Activated naive CD4-positive, alpha-beta T cell treated with anti-CD3 and anti-CD28 coated beads, Interleukin-2, amount 50 U/mL, for 16 hours (primary cell): ENCODE measurements around the gene XPO5.
A peak's percentile ranks its signal among the peaks of the same experiment; 100 is the strongest.
"Not testable (repeated sequence)": the region's sequence is repeated elsewhere in the genome, so short reads cannot be mapped to it uniquely, and the experiment has no call there.

Source experiments
- DNase-seq: peaks from one replicate; pipeline ENCODE4 v3.0.0-alpha.2; 2020

Gene XPO5

DNA sequence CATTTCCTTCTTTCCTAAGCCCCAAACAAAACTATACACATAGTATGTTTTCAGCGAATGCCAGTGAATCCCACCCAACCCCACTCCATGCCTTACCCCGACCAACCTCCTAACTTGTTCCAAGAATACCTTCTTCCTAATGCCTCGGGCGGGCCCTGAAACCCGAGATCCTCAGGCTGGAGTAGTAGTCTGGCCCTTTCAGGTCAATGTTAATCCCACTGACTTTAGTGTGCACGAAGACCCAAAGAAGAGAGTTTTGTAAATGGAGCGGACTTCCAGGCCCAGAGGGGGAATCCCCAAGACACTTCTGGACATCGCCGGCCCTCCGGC is 59.5 kb downstream of the XPO5 start:
- DNase-seq: no peak

DNA sequence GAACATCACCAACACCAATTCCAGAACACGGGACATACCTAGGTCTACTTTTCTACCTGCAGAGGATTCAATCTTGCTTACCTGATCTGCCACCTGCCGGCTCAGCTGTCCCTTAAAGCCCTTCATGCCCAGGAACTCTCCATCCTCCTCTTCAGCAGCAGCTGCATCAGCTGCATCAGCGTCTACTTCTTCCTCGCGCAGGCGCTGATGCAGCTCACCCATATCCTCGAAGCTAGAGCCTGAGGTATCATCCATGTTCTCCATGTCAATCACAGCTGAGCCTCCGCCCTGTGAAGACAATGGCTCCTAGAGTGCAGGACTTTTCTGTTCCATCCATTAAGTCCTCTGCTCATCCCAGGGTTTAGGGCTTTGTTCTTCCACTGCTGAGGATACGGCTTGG is 60.0 kb downstream of the XPO5 start:
- no peak for DNase-seq

DNA sequence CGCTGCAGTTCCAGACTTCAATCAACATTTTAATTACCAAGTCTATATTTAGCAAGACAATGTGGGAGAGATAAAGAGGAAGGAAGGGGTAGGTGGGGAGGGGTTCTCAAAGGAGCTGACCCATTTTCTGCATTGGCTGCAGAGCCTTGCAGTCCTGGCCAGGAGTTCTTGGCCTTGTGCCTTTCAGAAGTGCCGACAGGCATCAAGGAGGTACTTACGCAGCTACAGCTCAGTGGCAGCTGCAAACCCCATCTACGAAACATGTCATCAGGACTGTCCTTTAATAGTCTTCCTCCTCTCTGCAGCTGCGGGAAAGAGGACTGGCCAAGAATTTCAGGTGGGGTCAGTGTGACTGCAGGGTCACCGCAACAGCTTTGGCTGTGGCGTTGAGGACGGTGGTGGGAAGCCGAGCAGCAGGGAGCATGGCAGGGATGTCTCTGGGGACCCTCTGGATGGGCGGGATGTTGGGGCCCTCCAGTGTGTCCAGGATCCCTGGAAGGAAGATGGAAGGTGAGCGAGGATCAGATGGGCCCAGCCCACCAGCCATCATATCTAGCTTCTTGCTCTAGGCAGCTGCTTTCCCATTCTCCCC is 63.9 kb downstream of the XPO5 start:
- DNase-seq: no peak

DNA sequence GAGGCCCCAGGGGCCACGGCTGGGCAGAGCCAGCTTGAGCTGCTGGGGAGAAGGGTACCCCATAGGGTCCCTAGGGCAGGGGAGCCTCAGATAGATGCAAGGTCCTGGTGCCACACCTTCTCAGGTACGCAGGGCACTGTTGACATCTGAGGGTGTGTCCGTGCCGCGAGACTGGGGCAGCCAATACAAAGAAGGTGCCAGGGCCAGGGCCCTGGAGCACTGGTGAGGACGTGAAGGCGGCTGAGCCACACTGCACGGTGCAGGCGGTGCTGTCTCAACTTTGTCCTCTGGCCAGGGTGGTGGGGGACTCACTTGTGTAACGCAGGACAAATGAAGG is 65.0 kb downstream of the XPO5 start:
- DNase-seq: no peak

DNA sequence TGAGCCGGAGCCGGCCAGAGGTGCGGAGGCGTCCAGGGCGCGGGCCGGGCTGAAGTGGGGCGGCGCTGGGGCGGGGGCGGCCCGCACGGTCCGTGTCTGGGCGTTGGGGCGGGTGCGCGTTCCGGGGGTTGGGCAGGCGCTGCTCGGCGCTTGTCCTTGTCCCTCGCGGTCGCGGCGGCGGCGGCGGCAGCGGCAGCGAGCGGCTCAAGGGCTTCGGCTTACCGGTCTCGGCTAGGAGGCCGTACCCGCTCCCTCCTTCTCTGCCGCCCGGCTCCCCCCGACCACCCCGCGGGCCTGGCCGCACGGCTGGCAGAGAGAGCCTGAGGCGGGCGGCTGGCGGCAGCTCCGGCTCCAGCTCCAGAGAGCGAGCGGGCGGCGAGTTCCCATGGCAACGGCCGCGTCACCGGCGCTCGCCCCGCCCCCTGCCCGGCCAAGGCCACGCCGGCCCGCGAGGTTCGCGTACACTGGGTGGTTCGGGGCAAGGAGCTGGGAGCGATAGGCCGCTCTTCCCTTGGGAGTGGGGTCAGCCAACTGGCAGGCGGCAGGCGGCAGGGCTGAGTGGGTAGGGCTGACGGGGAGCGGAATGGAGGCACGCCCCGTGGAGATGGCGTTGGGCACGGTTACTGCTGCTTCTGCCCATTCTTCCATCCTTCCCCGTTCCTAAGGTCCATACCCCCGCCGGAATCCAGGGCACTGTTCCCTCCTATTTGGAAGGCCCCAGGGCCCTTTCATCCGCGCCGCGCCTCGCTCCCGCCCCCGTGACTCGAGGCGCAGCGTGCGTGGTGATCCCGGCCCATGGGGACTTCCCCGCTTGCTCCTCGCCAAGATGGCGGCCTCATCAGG is 65.6 kb downstream of the XPO5 start, which contains the start of gene LRRC73:
LRRC73 (minus strand) TSS at position 363 of the 843 bp plus-strand sequence. CDS start 561 bp downstream, outside the sequence.
- peak; percentile 76 for DNase-seq

DNA sequence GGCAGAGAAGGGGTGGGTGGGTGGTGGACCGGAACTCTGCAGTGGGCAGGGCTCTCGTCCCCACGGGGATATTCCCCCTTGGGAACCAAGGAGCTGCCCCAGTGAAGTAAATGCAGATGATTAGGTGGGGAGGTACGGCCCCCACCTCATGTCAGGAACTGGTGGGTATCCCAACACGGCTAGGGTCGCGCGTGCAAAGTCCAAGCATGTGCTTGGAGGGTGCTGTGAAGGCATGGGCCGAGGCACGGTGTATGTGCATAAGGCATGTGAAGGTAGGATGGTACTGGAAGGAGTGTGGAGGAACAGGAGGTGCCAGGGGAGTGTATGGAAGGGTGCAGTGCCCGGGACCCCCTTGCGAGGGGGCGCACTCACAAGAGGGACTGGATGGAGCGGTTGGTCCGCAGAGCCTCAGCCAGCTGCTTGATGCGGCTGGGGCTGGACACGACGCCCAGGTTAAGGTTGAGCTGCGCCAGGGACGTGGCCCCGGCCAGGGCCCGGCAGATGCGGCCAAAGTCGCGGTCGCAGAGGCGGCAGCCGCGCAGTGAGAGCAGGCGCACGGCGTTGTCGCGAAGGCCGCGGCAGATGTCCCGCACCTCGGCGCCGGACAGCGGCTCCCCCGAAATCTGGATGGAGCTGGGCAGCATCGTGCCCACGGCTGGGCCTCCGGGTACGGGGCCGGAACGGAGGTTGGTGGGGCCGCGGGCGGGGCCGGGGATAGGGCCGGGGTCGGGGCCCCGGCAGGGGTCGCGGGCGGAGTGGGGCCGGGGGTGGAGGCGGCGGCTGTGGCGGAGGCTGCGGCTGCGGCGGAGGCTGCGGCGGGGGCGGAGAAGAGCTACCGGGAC is 66.5 kb downstream of the XPO5 start:
- no peak for DNase-seq

DNA sequence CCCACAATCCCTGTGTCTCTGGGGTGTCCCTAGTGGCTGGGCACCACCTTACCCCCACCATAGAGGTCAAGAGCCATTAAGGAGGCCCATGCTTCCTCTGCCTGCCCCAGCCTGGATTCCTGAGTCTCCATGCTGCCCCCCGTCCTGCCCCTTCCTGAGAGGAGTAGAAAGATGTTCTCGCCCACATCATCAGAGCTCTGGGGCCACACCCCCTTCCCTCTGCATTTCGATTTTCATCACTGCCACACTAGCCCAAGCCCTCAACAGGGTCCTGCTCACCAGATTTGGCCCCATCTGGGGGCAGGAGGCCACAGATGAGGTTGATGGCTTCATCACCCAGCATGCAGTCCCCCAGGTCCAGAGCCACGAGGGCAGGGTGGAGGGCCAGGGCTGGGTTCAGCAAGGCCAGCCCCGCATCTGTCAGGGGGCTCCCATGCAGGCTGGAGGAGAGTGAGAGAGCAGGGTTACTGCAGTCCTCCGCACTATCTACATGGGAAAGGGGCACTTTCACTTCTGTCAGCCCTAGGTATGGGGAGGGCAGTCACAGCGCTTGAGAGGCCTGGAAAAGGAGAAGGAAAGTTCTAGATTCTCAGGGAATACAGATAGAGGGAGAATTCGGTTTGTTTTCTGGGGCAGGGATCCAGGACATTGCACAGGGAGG is 67.2 kb downstream of the XPO5 start:
- DNase-seq: no peak

DNA sequence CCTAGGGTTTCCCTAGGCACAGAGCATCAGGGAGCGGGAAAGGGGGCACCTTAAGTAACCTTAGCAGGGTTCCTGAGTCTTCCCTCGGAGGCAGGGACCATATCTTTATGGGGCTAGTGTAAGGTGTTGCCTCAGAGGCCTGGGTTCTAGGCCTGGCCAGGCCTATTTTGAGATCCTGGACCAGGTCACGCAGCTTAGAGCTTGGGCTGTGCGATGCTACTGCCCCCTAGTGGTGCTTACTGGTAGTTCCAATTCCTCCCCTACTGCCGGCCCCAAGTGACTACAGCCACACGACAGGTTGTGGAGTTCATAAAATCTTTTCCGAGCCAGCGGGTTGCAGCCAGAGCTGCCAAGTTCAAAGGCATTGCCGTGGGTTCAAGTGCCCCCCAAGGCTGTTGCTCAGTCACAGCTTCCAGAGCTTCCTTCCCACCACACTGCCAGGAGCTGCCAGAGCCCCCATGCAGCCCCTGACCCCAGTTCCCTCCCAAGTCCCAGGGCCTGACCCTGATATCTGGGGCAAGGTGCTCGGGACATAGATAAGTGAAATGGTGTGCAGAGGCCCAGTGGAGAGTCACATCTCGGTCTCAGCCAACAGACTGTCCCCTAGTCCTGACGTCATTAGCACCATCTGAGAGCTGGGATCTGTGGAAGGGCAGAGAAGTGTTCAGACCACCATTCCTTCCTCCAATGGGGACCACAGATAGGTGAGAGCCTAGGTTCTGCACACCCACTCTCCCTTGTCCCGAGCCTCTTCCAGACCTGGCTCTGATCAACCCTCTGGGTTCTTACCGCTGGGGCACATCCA is 69.0 kb downstream of the XPO5 start:
- peak; percentile 74 for DNase-seq

DNA sequence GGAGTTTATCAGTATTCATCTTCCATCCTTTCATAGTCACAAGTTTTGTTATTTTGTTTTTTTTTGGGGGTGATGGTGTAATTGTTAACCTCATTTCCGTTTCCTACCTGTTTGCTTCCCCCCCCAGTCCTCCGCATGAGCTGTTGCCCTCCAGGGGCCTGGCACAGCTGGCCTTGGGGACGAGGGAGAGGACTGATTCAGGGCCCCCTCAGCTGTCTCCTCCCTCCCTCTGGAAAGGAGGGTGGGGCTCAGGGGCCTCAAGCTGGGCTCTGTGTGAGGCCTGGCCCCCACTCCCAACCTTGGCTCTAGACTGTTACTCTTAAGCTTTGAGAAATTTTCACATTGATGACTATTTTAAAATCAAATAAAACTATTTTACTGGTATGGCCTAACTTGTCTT is 69.7 kb downstream of the XPO5 start:
- DNase-seq: no peak

DNA sequence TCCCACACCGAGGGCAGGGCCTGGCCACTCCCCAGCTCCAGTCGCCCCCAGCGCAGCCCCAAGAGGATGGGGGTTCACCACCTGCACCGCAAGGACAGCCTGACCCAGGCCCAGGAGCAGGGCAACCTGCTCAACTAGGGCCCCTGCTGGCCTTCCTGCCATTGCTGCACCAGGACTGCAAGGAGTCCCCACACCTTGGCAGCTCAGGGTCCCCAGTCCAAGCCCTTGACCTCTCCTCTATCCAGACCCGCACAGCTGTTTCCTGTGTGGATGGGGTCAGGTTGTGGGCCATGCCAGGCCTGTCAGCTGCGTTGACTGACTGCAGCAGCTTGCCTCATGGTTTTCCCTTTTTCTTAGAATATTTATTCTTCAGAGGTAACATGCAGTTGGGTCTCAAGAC is 70.1 kb downstream of the XPO5 start:
- DNase-seq: no peak

DNA sequence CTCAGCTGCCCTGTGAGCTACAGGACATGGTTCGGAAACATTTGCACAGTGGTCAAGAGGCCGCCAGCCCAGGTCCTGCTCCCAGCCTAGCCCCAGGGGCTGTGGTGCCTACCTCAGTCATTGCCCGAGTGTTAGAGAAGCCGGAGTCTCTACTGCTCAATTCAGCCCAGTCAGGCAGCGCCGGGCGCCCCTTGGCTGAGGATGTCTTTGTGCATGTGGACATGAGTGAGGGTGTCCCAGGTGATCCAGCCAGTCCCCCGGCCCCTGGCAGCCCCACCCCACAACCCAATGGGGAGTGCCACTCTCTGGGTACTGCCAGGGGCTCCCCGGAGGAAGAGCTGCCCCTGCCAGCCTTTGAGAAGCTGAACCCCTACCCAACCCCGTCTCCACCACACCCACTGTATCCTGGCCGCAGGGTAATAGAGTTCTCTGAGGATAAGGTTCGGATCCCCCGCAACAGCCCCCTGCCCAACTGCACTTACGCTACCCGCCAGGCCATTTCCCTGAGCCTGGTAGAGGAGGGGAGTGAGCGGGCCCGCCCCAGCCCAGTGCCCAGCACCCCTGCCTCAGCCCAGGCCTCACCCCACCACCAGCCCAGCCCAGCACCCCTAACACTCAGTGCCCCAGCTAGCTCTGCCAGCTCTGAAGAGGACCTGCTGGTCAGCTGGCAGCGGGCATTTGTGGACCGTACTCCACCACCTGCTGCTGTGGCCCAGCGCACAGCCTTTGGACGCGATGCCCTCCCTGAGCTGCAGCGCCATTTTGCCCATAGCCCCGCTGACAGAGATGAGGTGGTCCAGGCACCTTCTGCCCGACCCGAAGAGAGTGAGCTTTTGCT is 70.9 kb downstream of the XPO5 start:
- DNase-seq: no peak

DNA sequence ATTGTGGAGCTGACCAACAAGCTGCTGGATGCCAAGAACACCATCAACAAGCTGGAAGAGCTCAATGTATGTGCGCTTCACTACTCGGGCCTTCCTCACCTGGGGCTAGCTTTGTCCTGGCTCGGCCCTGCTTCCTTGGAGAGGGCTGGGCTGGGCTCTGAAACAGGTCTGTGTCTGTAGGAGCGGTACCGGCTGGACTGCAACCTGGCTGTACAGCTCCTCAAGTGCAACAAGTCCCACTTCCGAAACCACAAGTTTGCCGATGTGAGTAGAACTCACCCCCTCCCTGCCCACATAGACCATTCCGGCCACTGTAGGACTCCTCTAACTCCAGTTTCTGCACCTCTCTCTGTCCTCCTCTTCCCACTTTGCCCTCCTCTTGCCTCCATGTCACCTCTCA is 72.4 kb downstream of the XPO5 start:
- no peak for DNase-seq

DNA sequence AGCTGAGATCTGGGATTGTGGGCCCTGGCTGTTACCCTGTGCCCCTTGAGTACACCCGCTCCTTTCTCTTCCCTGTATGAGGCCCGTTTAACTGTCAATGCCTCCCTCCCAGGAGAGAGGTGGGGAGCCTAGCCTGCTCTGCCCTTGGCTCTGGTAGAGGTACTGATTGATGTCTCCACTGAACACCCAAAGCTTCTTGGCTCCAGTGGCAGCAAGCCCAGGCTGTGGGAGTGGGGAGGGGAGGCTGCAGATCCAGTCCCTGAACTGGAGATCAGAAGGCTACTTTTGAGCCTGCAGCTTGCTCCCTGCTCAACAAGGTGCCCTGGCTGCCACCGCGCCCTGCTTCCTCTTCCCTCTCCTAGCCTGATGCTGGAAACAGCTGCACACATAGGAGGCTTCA is 73.2 kb downstream of the XPO5 start:
- no peak for DNase-seq

DNA sequence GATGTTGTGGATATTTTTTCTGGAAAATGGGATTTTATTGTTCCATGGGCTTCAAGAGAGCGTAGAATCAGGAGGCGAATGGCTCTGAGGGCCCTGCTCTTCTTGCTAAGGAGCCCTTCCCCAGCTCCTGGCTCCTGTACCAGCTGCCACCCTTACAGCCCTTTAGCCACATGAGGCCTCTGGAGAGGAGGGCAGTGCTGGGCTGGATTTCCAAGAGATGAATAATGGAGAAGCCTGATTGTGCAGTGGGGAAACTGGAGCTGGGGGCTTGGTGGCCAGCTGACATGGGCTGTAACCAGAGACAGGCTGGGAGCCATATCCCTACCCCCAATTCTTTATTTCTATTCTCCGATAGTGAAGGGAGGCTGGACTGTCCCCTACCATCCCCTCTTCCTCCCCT is 74.9 kb downstream of the XPO5 start:
- no peak for DNase-seq

DNA sequence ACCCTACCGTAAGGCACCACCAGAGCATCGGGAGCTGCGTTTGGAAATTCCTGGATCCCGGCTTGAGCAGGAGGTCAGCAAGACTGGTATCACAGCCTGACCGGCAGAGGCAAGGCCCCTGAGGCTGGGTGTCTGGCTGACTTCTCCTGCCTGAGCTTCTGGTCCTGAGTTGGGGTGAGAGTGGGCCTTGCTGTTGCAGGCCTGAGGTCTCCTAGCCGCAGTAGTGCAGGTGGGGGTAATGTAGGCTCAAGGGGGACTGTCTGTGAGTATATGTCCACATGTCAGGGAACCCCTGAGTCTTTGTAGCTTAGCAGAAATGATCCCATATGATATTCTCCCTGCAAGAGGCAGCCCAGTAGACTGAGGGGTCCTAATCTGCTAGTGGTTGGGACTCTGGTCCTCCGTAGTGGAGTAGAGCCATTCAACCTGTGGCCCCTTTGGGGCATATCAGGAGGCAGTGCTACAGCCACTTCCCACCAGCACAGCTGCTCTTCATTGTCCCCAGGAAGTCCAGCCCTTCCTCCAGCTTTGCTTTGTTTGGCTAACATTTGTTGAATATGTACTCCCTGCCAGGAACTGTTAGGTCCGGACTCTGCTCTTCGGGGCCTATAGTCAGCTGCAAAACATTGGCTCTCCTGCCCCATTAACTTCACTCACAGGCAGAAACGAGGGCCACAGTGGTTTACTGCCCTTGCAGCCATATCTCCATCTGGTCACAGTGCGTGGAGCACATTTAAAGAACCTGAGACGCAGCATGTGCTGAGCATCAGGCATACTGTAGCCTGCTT is 76.6 kb downstream of the XPO5 start:
- DNase-seq: no peak

DNA sequence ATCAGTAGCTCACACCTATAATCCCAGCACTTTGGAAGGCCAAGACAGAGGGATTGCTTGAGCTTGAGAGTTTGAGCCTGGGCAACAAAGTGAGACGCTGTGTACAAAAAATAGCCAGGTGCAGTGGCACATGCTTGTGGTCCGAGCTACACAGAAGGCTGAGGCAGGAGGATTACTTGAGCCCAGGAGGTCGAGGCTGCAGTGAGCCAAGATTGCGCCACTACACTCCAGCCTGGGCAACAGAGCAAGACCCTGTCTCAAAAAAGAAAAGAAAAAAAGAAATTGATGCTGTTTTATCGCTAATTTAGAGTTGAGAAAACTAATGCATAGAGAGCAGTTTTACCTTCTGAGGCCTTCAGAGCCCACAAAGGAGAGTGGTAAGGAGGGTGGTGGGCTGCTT is 77.5 kb downstream of the XPO5 start:
- not testable (repeated sequence) for DNase-seq

DNA sequence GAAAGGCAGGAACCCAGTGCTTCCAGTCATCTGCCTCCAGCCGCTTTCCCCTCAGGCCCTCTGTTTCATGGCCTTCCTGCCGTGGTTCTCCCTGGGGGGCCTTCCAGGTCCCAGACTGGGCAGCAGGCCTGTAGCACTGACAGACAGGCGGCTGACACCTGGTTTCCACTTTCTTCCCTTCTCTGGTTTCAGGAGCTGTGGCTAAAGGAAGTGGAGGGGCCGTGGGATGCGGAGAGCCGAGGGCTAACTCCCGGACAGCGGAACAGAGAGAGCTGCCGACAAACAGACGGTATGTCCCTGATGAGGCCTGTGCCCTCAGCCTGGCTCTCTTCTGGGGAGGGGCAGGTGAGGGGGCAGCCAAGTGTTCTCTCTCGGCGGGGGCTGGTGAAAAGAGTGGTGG is 78.1 kb downstream of the XPO5 start:
- DNase-seq: no peak

DNA sequence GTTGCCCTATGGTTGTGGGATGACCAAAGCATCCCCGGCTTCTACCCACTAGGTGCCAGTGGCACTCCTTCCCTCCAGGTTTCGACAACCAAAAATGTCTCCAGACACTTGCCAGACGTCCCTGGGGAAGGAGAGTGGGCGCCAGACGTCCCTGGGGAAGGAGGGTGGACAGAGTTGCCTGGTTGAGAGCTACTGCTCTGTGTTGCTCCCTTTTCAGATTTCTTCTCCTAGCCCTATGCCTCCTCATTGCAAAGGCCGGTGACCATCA is 78.8 kb downstream of the XPO5 start:
- no peak for DNase-seq

DNA sequence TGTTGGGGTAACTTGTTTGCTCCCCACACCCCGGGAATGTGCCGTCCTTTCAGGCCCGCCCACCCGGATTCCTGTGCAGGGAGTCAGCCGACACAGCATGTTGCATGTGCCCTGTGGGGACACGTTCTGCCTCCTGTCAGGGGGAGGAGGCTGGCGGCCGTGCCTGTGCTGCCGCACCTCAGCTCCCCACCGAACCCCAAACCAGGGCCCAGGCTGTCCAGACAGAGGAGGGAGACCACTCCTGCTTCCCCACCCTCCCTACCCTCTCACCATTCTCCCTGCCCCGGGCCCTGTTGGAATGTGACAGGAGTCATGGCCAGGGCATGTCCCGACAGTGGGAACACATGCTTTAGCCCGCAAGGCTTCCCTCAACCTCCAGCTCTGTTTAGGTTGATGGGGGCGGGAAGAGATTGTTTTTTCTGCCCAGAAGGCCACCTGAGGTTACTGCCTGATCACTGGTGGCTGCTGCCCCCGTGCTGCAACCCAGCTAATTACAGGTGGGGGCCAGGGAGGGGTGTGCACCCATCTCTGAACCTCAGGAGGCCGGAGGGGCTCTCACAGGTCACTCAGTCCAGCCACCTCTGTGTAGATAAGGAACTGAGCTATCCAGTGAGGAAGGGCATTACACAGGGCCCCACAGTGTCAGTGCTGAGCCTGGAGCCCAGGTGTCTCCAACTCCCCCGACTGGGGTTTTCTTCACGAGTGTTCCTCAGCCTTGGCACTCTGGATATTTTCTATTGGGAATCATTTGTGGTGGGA is 79.3 kb downstream of the XPO5 start:
- DNase-seq: no peak

DNA sequence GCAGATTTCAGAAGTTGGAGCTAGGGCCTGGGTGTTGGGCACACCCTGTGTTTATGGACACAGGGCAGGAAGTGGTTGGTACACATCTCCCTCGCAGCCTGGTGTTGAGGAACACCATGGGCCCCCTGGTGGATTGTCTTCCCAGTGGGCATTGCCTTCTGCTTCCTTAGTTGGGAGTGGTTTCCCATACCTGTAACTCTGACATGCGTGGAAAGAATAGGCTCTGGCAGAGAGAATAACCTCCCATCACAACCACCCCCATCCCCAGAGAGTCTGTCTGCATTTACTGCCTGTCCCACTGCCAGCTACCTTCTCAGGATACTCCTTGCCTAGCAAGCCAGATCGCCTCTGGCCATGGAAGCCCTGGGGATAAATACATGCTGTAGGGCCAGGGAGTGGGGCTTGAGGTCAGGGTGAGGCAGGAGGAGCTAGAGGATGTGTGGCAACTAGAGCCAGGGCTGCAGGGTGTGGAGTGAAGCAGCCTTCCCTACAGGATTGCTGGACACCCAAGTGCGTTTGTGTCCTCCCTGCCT is 80.4 kb downstream of the XPO5 start:
- no peak for DNase-seq
